Cerebellar cortex (tissue), 1 donor: ENCODE data around the gene RXRA.

Experiments used
- DNase-seq: peaks from one replicate; pipeline ENCODE4 v3.0.0-alpha.2; 2015; ENCODE audit warnings: low spot score

The RXRA gene

GRCh38 chr9:134419000-134419683 is 92.9 kb downstream of the RXRA start:
- DNase-seq = no peak

GRCh38 chr9:134419684-134420076 is 93.4 kb downstream of the RXRA start:
- DNase-seq = peak; percentile 53

GRCh38 chr9:134420281-134420845 is 94.1 kb downstream of the RXRA start:
- peak; percentile 59 for DNase-seq

GRCh38 chr9:134420974-134421432 is 94.7 kb downstream of the RXRA start:
- DNase-seq = no peak

GRCh38 chr9:134421888-134422287 is 95.6 kb downstream of the RXRA start:
- no peak for DNase-seq

- DNase-seq = no peak
These were observed 96.2 kb downstream of the RXRA start for GRCh38 chr9:134422301-134423090.

GRCh38 chr9:134423166-134423565 is 96.9 kb downstream of the RXRA start:
- no peak for DNase-seq

- no peak for DNase-seq
These were observed 97.5 kb downstream of the RXRA start for GRCh38 chr9:134423749-134424148.

DNA sequence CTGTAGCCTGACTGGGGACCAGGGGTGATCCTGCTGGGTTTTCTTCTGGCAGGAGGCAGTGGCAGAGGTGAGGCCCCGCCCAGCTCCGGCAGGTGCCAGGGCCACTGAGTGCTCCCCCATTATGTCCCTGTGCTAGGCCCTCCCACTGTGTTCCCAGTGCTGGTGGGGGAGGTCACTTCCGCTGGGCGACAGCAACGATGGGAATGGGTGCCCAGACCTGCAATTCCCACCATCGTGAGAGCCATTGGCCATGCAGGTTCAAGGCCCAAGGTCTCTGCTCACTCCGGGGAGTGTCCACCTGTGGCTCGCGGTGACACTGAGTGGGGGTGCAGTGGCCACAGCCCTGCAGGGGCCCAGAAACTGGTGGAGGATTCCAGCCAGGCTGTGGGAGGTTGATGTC is 98.6 kb downstream of the RXRA start:
- no peak for DNase-seq

DNA sequence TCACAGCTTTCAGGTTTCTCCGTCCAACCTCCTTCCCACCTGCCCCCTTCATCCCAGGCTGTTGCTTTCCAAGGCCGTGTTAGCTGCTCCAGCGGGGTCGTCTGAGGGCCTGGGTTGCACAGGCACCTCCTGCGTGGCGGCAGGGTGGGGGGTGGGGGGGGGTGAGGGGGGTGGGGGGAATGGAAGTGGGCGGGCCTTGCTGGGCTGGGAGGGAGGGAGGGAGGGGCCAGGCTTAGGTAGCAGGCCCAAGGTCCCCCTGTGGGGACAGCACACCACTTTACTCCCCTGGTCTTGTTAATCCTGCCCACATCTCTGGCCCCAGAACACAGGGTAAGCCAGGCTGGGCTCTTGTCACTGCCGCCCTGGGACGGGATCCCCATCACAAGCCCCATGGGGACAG is 99.1 kb downstream of the RXRA start:
- no peak for DNase-seq

GRCh38 chr9:134425812-134426211 is 99.6 kb downstream of the RXRA start:
- no peak for DNase-seq

DNA sequence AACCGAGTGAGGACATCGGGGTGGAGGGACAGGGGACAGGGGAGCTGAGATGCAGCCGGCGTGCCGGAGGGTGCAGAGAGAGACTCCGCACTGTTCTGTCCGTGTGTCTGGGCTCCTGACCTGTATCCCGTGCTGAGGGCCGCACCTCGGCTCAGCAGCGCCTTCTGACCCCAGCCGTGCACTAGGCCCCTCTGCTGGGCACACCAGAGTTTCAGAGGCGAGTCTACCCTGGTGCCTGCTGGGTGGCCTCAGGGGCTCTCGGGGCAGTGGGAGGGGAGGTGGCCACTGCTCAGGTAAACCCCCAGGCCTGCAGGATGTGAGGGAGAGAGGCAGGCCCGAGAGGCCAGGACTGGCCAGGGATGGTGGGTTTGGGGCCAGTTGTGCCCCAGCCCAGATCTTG is 100.2 kb downstream of the RXRA start:
- DNase-seq = no peak

- no peak for DNase-seq
These were observed 101.0 kb downstream of the RXRA start for GRCh38 chr9:134427153-134427782.

DNA sequence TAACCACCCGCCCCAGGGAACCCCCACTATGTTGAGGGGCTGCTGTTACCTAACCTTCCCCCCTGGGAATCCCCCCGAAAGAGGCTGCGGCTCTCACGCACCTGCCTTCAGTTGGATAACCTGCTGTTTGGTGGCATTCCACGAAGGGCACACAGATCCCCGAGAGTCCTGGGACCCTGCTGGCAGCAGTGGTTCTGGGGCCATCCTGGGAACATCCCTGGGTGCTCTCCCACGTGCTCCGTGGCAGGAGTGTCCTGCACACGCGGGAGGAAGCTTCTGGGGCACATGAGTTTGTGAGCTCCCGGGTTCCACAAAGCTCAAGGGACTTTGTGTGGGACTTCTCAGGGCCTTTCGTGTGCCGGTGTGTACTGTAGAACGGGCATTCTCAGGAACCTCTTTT is 102.3 kb downstream of the RXRA start:
- no peak for DNase-seq

- no peak for DNase-seq
These were observed 102.8 kb downstream of the RXRA start for GRCh38 chr9:134429007-134429406.

GRCh38 chr9:134429481-134429880 is 103.2 kb downstream of the RXRA start:
- no peak for DNase-seq

DNA sequence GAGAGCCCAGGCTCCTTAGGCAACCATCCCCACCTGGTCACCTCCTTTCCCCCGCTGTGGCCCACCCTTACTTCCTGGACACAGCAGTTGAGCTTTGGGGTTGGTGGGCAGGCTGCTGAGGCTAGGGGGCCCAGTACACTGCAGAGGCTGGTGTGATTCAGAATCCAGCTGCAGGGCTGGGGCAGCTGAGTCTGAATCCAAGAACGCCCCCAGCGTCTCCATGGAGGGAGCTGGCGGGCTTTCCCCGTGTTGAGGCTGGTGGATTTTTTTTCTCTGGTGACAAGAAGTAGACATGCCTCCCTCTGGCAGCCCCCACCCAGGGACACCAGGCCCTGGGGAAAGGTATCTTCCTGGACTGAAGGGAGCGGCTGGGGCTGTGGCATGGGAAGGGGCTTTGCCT is 104.8 kb downstream of the RXRA start:
- no peak for DNase-seq

GRCh38 chr9:134431626-134432025 is 105.4 kb downstream of the RXRA start:
- no peak for DNase-seq

GRCh38 chr9:134432471-134432870 is 106.2 kb downstream of the RXRA start:
- DNase-seq = no peak

- peak; percentile 39 for DNase-seq
These were observed 106.8 kb downstream of the RXRA start for GRCh38 chr9:134433101-134433500.

GRCh38 chr9:134433909-134434882 is 107.9 kb downstream of the RXRA start:
- DNase-seq = no peak
